KOPT-K1 (cell line): ENCODE measurements around the gene TRAF3.

Experiments
- H3K27ac ChIP-seq: fragments of 200-600 bp; sonication (generic); 2 replicates; pipeline ENCODE4 v1.5.1; 2016; ENCODE audit warnings: antibody characterized with exemption, mild to moderate bottlenecking, low read depth, low read length; ENCODE audit not compliant: poor library complexity, severe bottlenecking
- H3K36me3 ChIP-seq: fragments of 200-600 bp; sonication (generic); 2 replicates; pipeline ENCODE4 v1.5.1; 2017; ENCODE audit warnings: antibody characterized with exemption, mild to moderate bottlenecking, low read length, moderate library complexity; ENCODE audit not compliant: insufficient read depth
- H3K9me3 ChIP-seq: fragments of 200-600 bp; sonication (generic); 2 replicates; pipeline ENCODE4 v1.5.1; 2017; ENCODE audit warnings: antibody characterized with exemption, low read length, mild to moderate bottlenecking; ENCODE audit not compliant: insufficient read depth, poor library complexity, severe bottlenecking

The TRAF3 gene

GRCh38 chr14:102746634-102747438 is 30.4 kb upstream of the TRAF3 start:
- H3K27ac ChIP-seq = no peak overlapping the region
- H3K9me3 ChIP-seq = peaks cover 4% of the 10 kb centered on the region
- no peaks in the 10 kb centered on the region for H3K36me3 ChIP-seq

DNA sequence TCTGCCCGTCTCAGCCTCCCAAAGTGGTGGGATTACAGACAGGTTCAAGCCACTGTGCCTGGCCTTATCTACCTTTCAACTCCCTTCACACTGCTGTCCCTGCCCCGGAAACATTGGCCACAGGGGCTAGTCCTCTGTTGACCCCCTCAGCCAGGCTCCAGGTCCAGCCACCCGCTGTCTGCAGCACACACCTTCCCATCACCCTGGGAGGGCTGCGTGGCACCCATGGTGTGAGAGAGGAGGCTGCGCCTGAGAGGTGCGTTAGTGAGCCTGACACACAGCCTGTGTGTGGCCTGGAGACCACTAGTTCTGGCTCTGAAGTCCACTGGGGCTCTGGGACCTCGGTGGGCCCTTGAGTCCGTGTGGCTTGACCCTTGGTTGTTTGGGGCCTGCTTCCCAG is 28.4 kb upstream of the TRAF3 start:
- H3K36me3 ChIP-seq = no peaks in the 10 kb centered on the region
- H3K27ac ChIP-seq = no peak overlapping the region
- H3K9me3 ChIP-seq = no peaks in the 10 kb centered on the region

DNA sequence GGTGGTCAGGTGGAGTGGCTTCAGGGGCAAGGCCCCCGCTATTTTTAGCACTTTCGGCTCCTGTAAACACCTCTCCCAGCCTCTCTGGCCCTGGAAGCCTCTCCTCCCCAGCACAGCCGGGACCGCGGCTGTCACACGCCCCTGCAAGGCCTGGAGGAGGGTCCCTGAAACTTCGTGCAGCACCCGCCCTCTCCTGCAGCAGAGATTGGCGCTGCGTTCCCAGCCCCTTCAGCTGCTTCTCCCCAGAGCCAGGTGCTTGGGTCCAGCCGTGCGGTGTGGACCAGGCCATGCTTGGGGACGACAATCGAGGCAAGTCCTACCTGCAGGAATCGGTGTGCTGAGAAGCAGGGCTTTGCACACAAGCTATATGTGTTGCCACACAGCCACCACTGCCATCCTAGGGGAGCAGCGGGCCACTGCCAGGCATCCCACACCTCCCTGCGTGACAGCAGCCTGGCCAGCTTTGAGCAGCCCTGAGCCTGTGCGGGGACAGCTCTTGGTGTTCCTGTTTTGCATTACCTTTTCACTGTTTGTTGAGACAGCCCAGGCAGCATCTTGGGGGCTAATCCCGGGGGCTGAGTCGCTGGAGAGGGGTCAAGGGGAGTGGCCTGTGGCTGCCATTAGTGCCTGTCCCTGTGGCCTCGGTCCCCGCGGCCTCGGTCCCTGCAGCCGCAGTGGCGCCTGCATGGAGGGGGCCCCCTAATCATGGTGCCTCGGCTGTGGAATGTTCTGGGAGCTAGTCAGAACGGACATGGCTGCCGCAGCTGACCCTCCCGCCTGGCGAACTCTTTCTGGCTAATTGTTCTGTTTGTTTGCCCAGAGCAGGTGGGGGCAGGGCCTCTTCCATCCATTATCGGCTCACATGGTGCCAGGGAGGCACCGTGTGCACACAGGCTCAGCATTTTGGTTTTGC is 27.6 kb upstream of the TRAF3 start:
- no peak overlapping the region for H3K27ac ChIP-seq
- no peaks in the 10 kb centered on the region for H3K36me3 ChIP-seq

DNA sequence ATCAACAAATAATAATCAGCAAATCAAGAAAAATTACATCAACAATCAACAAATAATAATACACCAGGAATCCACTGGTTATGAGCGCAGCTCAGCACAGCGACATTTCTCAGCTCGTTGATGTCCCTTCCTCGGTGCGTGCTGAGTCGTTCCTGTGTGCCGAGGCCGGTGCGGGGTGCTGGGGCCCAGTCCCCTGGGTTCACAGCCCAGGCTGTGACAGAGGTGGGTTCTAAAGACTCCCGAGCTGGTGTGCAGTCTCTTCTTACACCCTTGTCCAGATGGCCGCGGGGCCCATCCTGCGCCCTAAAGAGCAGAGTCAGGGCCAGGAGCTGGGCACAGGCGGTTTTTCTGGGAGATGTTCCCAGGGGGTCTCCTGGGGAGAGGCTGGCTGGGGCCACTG is 26.9 kb upstream of the TRAF3 start:
- H3K36me3 ChIP-seq = no peaks in the 10 kb centered on the region
- H3K27ac ChIP-seq = no peak overlapping the region
- H3K9me3 ChIP-seq = no peaks in the 10 kb centered on the region

More for the DNA sequence above, 27.6 kb upstream of the TRAF3 start:
- no peaks in the 10 kb centered on the region for H3K9me3 ChIP-seq

GRCh38 chr14:102751088-102751487 is 26.2 kb upstream of the TRAF3 start:
- no peaks in the 10 kb centered on the region for H3K9me3 ChIP-seq

GRCh38 chr14:102752239-102752847 is 24.9 kb upstream of the TRAF3 start:
- Histone ChIP-seq H3K9me3 (no peaks in the 10 kb centered on the region), H3K36me3 (no peaks in the 10 kb centered on the region), H3K27ac (no peak overlapping the region)

More at GRCh38 chr14:102751088-102751487, 26.2 kb upstream of the TRAF3 start:
- H3K27ac ChIP-seq = no peak overlapping the region
- no peaks in the 10 kb centered on the region for H3K36me3 ChIP-seq

DNA sequence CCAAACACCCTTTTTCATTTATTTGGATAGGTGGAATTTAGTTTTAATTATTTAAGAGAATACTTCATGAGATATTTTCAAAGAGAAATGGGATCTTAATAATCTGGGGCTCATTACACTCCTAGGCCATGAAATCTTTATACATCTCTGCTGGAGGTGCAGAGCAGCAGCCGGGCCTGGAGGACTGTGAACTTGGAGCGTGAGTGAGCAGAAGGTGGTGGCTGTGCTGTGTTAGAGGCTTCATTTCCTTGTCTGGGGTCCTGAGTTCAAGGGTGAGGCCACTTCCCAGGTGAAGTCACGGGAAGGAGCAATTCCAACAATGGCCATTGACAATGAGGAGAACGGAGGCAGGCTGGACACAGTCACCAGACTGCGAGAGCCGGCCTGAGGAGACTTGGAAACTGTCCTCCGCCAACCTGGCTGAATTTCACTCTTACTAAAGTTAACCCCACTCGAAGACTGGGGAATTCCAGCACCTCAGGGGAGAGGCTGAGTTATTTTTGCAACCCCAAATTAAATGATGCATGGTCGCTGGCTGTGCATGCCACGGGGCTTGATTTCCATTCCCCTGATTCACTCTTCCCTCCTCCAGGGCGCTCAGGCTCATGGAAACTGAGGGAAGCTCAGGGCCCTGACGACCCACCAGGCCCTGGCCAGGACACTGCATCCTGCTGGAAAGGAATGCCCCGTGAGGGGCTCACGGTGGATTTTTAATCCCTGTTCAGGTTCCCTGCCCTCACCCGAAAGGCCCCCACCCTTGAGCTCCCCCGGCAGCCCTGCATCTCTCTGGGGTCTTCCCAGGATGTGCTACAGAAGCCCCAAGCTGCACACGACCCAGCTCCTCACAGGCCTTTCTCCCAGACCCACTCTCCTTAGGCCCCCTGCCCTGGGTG is 22.6 kb upstream of the TRAF3 start:
- no peaks in the 10 kb centered on the region for H3K9me3 ChIP-seq
- H3K27ac ChIP-seq = no peak overlapping the region
- no peaks in the 10 kb centered on the region for H3K36me3 ChIP-seq

- Histone ChIP-seq H3K36me3 (no peaks in the 10 kb centered on the region), H3K9me3 (no peaks in the 10 kb centered on the region), H3K27ac (no peak overlapping the region)
These were observed 19.6 kb upstream of the TRAF3 start for GRCh38 chr14:102757646-102758045.

DNA sequence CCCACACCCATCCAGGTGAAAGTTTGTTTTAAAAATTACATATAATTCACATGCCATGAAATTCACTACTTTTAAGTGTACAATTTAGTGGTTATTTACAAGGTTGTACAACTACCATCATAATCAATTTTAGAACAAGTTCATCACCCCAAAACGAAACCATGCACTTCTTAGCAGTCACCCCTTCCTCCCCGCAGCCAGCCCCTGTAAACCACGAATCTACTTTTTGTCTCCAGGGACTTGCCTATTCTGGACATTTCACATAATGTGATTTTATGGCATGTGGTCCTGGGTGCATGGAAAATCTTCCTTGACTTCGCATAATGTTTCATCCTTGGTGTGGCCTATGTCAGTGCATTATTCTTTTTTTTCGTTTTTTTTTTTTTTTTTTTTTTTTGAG is 19.2 kb upstream of the TRAF3 start:
- Histone ChIP-seq H3K9me3 (no peaks in the 10 kb centered on the region), H3K27ac (no peak overlapping the region), H3K36me3 (no peaks in the 10 kb centered on the region)

DNA sequence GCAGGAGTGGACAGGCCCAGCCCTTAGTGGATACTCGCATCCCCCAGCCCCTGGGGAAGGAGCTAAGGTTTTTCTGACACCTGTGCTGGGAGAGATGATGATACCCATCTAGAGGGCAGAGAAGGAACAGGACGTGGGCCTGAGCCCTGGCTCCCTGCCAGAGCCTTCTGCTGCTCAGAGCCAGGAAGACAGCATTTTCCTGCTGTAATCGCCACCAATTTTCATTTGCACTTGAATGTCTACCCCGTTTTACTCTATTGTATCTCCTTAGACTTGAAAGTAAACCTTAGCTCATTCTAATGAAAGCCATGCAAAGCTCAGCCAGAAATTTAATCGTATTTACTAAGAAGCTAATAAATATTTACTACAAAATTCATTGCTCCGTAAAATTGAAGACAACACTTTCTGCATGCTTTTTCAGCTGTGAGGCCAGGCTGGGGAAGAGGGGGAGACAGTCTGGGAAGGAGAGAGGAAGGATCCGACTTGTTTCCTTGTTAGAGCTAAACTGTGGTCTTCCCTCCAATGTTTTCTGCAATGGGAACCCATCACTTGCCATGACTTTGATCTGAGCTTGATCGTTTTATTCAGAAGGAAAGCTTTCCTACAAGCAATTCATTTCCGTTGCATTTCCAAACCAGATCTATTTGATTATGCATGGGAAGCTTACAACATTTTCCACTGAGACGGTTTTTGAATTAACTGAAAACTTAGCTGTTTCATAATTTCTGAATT is 17.6 kb upstream of the TRAF3 start:
- Histone ChIP-seq H3K9me3 (no peaks in the 10 kb centered on the region), H3K36me3 (no peaks in the 10 kb centered on the region), H3K27ac (no peak overlapping the region)

- no peaks in the 10 kb centered on the region for H3K36me3 ChIP-seq
- no peaks in the 10 kb centered on the region for H3K9me3 ChIP-seq
- no peak overlapping the region for H3K27ac ChIP-seq
These were observed 16.6 kb upstream of the TRAF3 start for GRCh38 chr14:102760496-102761193.

GRCh38 chr14:102761206-102761605 is 16.0 kb upstream of the TRAF3 start:
- no peak overlapping the region for H3K27ac ChIP-seq
- H3K9me3 ChIP-seq = no peaks in the 10 kb centered on the region
- no peaks in the 10 kb centered on the region for H3K36me3 ChIP-seq

- no peaks in the 10 kb centered on the region for H3K36me3 ChIP-seq
- no peak overlapping the region for H3K27ac ChIP-seq
- H3K9me3 ChIP-seq = no peaks in the 10 kb centered on the region
These were observed 13.0 kb upstream of the TRAF3 start for GRCh38 chr14:102764220-102764671.
